Measurements from ENCODE around the gene DUSP16. TPM values are rescaled to one million over a fixed set of nuclear protein-coding genes. Genes with fewer than 3 reads are reported as not detected.
"Not testable (repeated sequence)": the region's sequence is repeated elsewhere in the genome, so short reads cannot be mapped to it uniquely, and the experiment has no call there.

The DUSP16 gene
- total RNA-seq, 1 donor from 2014 or later = 24.5 TPM

GRCh38 chr12:12586879-12587675, 24.4 kb upstream of the DUSP16 start:
- no peak for DNase-seq (ENCODE audit: low spot score)
- intact Hi-C loops (cut with DNase I) = no loop called here

GRCh38 chr12:12585115-12585863, 22.6 kb upstream of the DUSP16 start:
- intact Hi-C loops (cut with DNase I) = no loop called here
- no peak for DNase-seq (ENCODE audit: low spot score)

GRCh38 chr12:12583510-12584178, 21.0 kb upstream of the DUSP16 start:
- no peak for DNase-seq (ENCODE audit: low spot score)
- intact Hi-C loops (cut with DNase I) = no loop called here

- intact Hi-C loops (cut with DNase I) = no loop called here
- DNase-seq (ENCODE audit: low spot score) = no peak
Measured at GRCh38 chr12:12582895-12583303, 20.2 kb upstream of the DUSP16 start.

GRCh38 chr12:12582193-12582881, 19.7 kb upstream of the DUSP16 start:
- intact Hi-C loops (cut with DNase I) = no loop called here
- DNase-seq (ENCODE audit: low spot score) = no peak

GRCh38 chr12:12580716-12581115, 18.1 kb upstream of the DUSP16 start:
- intact Hi-C loops (cut with DNase I); DNase-seq (ENCODE audit: low spot score): not testable (repeated sequence)

GRCh38 chr12:12577786-12578185, 15.1 kb upstream of the DUSP16 start:
- DNase-seq (ENCODE audit: low spot score) = no peak
- intact Hi-C loops (cut with DNase I) = no loop called here

- no peak for DNase-seq (ENCODE audit: low spot score)
- intact Hi-C loops (cut with DNase I) = no loop called here
Measured at GRCh38 chr12:12572659-12573058, 10.0 kb upstream of the DUSP16 start.

GRCh38 chr12:12565971-12566370, 3.3 kb upstream of the DUSP16 start:
- intact Hi-C loops (cut with DNase I) = loop anchor here (2.0 kb wide), 1 partner anchor 187 kb away; no protein-coding TSS in a partner anchor
- not testable (repeated sequence) for DNase-seq (ENCODE audit: low spot score)

- no peak for DNase-seq (ENCODE audit: low spot score)
- intact Hi-C loops (cut with DNase I) = loop anchor here (2.0 to 5.0 kb wide), 4 partner anchors 123 to 186 kb away; partner anchors contain the start of gene GPR19
Measured at GRCh38 chr12:12564911-12565310, 2.2 kb upstream of the DUSP16 start.

GRCh38 chr12:12563290-12563928, 746 bp upstream of the DUSP16 start:
- intact Hi-C loops (cut with DNase I) = loop anchor here (2.0 to 5.0 kb wide), 5 partner anchors 89 to 166 kb away; partner anchors contain the start of gene GPR19
- DNase-seq (ENCODE audit: low spot score) = no peak

GRCh38 chr12:12562016-12562483, 613 bp downstream of the DUSP16 start:
- no peak for DNase-seq (ENCODE audit: low spot score)
- intact Hi-C loops (cut with DNase I) = loop anchor here (1.0 to 5.0 kb wide), 7 partner anchors 49 to 165 kb away; partner anchors contain the start of genes CREBL2 and GPR19

- intact Hi-C loops (cut with DNase I) = loop anchor here (1.0 to 5.0 kb wide), 7 partner anchors 50 to 164 kb away; partner anchors contain the start of genes CREBL2 and GPR19
- DNase-seq (ENCODE audit: low spot score) = peak; percentile 85
Measured at GRCh38 chr12:12561371-12562015, 1.2 kb downstream of the DUSP16 start.

- no peak for DNase-seq (ENCODE audit: low spot score)
- intact Hi-C loops (cut with DNase I) = loop anchor here (5.0 kb wide), 3 partner anchors 118 to 163 kb away; partner anchors contain the start of gene GPR19
Measured at GRCh38 chr12:12560587-12561370, 1.9 kb downstream of the DUSP16 start.

- DNase-seq (ENCODE audit: low spot score) = no peak
- intact Hi-C loops (cut with DNase I) = loop anchor here (5.0 kb wide), 3 partner anchors 118 to 163 kb away; partner anchors contain the start of gene GPR19
Measured at GRCh38 chr12:12559719-12560296, 2.9 kb downstream of the DUSP16 start.

GRCh38 chr12:12558291-12558690, 4.4 kb downstream of the DUSP16 start:
- intact Hi-C loops (cut with DNase I) = no loop called here
- no peak for DNase-seq (ENCODE audit: low spot score)

- DNase-seq (ENCODE audit: low spot score) = no peak
- intact Hi-C loops (cut with DNase I) = no loop called here
Measured at GRCh38 chr12:12557733-12558132, 4.9 kb downstream of the DUSP16 start.
